ENCODE measurements around the gene KAT5. TPM values are rescaled to one million over a fixed set of nuclear protein-coding genes. Genes with fewer than 3 reads are reported as not detected.
"Not testable (repeated sequence)": the region's sequence is repeated elsewhere in the genome, so short reads cannot be mapped to it uniquely, and the experiment has no call there.

The KAT5 gene
- total and polyA plus RNA-seq, 2 donors = 28.4 to 95.6 TPM

GRCh38 chr11:65742353-65742752 lies 30.3 kb downstream of the KAT5 start:
- no peak overlapping the region for H3K27ac ChIP-seq (ENCODE audit: low read depth)
- no peak for DNase-seq (ENCODE audit: extremely low spot score)
- 88% methylated on average over 1 of the region's 1 CpG for WGBS
- no peaks in the 10 kb centered on the region for H3K4me1 ChIP-seq (ENCODE audit: insufficient read depth)
- no peak overlapping the region for H3K4me3 ChIP-seq (ENCODE audit: low read depth, low read length)
- no peaks in the 10 kb centered on the region for H3K36me3 ChIP-seq (ENCODE audit: insufficient read depth)

- DNase-seq (ENCODE audit: extremely low spot score) = no peak
- no peak overlapping the region for H3K27ac ChIP-seq (ENCODE audit: low read depth)
- no peak overlapping the region for H3K4me3 ChIP-seq (ENCODE audit: low read depth, low read length)
- H3K4me1 ChIP-seq (ENCODE audit: insufficient read depth) = no peaks in the 10 kb centered on the region
- H3K36me3 ChIP-seq (ENCODE audit: insufficient read depth) = no peaks in the 10 kb centered on the region
- WGBS = 86% methylated on average over 10 of the region's 10 CpGs
Measured at GRCh38 chr11:65743681-65744025, 31.6 kb downstream of the KAT5 start.

DNA sequence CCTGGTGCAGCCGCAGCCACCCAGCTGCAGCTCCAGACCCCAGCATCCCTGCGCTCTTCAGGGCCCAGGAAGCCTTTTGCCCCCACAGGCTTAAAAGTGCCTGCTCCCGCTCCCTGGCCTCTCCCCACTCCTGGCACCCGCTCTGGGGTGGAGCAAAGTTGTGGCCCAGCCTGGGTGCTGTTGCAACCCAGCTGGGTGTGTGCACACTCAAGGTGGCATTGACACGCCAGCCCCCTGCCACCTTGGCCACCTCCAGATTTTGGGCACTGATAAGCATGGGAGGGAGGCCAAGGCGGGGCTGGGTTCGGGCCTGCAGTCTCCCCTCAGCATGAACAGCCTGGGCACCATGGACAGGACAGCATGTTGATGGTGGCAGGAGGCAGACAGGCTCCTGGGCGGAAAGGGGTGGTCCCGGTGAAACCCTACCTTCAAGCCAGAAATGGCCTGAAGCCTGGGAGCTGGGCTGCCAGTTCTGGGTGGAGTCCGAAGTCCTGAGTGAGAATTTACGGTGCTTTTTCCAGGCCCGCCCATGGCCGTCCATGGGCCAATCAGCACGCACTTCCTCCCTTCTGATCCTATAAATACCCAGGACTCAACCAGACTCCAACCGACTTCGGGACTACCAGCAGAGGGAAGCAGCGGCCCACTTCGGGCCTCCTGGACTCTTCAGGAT lies 32.1 kb downstream of the KAT5 start:
- no peak for DNase-seq (ENCODE audit: extremely low spot score)
- H3K36me3 ChIP-seq (ENCODE audit: insufficient read depth) = no peaks in the 10 kb centered on the region
- H3K4me1 ChIP-seq (ENCODE audit: insufficient read depth) = no peaks in the 10 kb centered on the region
- 75% methylated on average over 18 of the region's 18 CpGs for WGBS
- H3K4me3 ChIP-seq (ENCODE audit: low read depth, low read length) = no peak overlapping the region
- no peak overlapping the region for H3K27ac ChIP-seq (ENCODE audit: low read depth)

DNA sequence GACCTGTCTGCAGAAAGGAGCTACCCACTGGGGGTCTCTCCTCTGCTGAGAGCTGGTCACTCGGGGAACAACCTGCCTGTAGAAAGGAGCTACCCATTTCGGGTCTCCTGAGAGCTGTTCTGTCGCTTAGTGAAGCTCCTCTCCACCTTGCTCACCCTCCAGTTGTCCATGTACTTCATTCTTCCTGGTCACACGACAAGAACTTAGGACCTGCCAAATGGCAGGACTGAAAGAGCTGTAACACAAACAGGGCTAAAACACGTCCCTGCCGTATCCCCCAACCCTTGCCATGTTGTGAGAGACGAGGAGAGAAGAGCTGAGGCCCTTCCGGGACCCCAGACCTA lies 32.6 kb downstream of the KAT5 start:
- H3K4me3 ChIP-seq (ENCODE audit: low read depth, low read length) = no peak overlapping the region
- no peak overlapping the region for H3K27ac ChIP-seq (ENCODE audit: low read depth)
- WGBS = 82% methylated on average over 8 of the region's 8 CpGs
- no peak for DNase-seq (ENCODE audit: extremely low spot score)
- no peaks in the 10 kb centered on the region for H3K4me1 ChIP-seq (ENCODE audit: insufficient read depth)
- no peaks in the 10 kb centered on the region for H3K36me3 ChIP-seq (ENCODE audit: insufficient read depth)

GRCh38 chr11:65745049-65745448 lies 33.0 kb downstream of the KAT5 start:
- DNase-seq (ENCODE audit: extremely low spot score) = no peak
- no peak overlapping the region for H3K27ac ChIP-seq (ENCODE audit: low read depth)
- 90% methylated on average over 17 of the region's 17 CpGs for WGBS
- H3K36me3 ChIP-seq (ENCODE audit: insufficient read depth) = no peaks in the 10 kb centered on the region
- H3K4me1 ChIP-seq (ENCODE audit: insufficient read depth) = no peaks in the 10 kb centered on the region
- H3K4me3 ChIP-seq (ENCODE audit: low read depth, low read length) = no peak overlapping the region

- H3K27ac ChIP-seq (ENCODE audit: low read depth); H3K36me3 ChIP-seq (ENCODE audit: insufficient read depth); DNase-seq (ENCODE audit: extremely low spot score); H3K4me3 ChIP-seq (ENCODE audit: low read depth, low read length); H3K4me1 ChIP-seq (ENCODE audit: insufficient read depth): not testable (repeated sequence)
- WGBS = 58% methylated on average over 5 of the region's 5 CpGs
Measured at GRCh38 chr11:65762169-65762568, 50.1 kb downstream of the KAT5 start.

DNA sequence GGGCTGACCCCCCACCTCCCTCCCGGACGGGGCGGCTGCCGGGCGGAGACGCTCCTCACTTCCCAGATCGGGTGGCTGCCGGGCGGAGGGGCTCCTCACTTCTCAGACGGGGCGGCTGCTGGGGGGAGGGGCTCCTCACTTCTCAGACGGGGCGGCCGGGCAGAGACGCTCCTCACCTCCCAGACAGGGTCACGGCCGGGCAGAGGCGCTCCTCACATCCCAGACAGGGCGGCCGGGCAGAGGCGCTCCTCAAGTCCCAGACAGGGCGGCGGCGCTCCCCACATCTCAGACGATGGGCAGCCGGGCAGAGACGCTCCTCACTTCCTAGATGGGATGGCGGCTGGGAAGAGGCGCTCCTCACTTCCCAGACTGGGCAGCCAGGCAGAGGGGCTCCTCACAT lies 50.8 kb downstream of the KAT5 start:
- not testable (repeated sequence) for H3K4me3 ChIP-seq (ENCODE audit: low read depth, low read length); H3K4me1 ChIP-seq (ENCODE audit: insufficient read depth); H3K36me3 ChIP-seq (ENCODE audit: insufficient read depth); DNase-seq (ENCODE audit: extremely low spot score); H3K27ac ChIP-seq (ENCODE audit: low read depth)
- WGBS = 84% methylated on average over 22 of the region's 29 CpGs

DNA sequence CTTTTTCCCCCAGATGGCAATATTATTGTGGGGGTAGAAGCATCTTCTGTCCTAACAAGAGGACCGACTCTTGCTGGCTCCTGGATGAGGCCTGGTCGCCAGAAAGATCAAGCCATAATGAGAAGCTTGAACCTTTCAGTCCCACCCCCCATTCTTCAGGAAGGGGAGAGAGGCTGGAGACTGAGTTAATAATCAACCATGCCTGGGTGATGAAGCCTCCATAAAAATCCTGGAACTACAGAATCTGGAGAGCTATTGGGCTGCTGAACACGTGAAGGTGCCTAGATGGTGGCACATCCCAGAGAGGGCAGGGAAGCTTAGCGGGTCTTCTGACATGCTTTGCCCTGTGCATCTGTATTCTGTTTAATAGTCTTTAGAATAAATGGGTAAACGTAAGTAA lies 52.4 kb downstream of the KAT5 start:
- Histone ChIP-seq H3K36me3 (ENCODE audit: insufficient read depth) (no peaks in the 10 kb centered on the region), H3K4me1 (ENCODE audit: insufficient read depth) (no peaks in the 10 kb centered on the region), H3K4me3 (ENCODE audit: low read depth, low read length) (no peak overlapping the region), H3K27ac (ENCODE audit: low read depth) (no peak overlapping the region)
- no peak for DNase-seq (ENCODE audit: extremely low spot score)
- WGBS = 71% methylated on average over 5 of the region's 5 CpGs

GRCh38 chr11:65766535-65766934 lies 54.5 kb downstream of the KAT5 start:
- no peak for DNase-seq (ENCODE audit: extremely low spot score)
- no peak overlapping the region for H3K27ac ChIP-seq (ENCODE audit: low read depth)
- no peaks in the 10 kb centered on the region for H3K36me3 ChIP-seq (ENCODE audit: insufficient read depth)
- H3K4me1 ChIP-seq (ENCODE audit: insufficient read depth) = no peaks in the 10 kb centered on the region
- no peak overlapping the region for H3K4me3 ChIP-seq (ENCODE audit: low read depth, low read length)
- 52% methylated on average over 7 of the region's 7 CpGs for WGBS

- H3K36me3 ChIP-seq (ENCODE audit: insufficient read depth) = no peaks in the 10 kb centered on the region
Measured at GRCh38 chr11:65767406-65767805, 55.4 kb downstream of the KAT5 start.

DNA sequence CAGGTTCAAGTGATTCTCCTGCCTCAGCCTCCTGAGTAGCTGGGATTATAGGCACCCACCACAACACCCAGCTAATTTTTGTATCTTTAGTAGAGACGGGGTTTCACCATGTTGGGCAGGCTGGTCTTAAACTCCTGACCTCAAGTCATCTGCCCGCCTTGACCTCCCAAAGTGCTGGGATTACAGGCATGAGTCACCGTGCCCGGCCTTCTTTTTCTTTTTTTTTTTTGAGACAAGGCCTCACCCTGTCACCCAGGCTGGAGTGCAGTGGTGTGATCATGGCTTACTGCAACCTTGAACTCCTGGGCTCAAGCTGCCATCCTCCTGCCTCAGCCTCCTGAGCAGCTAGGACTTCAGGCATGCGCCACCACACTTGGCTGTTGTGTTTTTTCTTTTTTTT lies 55.8 kb downstream of the KAT5 start:
- not testable (repeated sequence) for H3K27ac ChIP-seq (ENCODE audit: low read depth); H3K4me3 ChIP-seq (ENCODE audit: low read depth, low read length); DNase-seq (ENCODE audit: extremely low spot score); H3K4me1 ChIP-seq (ENCODE audit: insufficient read depth); H3K36me3 ChIP-seq (ENCODE audit: insufficient read depth)
- 84% methylated on average over 5 of the region's 5 CpGs for WGBS

More at GRCh38 chr11:65767406-65767805, 55.4 kb downstream of the KAT5 start:
- no peak overlapping the region for H3K4me3 ChIP-seq (ENCODE audit: low read depth, low read length)
- no peak for DNase-seq (ENCODE audit: extremely low spot score)
- H3K27ac ChIP-seq (ENCODE audit: low read depth) = no peak overlapping the region
- 69% methylated on average over 10 of the region's 10 CpGs for WGBS
- H3K4me1 ChIP-seq (ENCODE audit: insufficient read depth) = no peaks in the 10 kb centered on the region

Small RNA genes within 50 kb of the gene (small RNA-seq; reads per million reads assigned to genes)
- gene RN7SL309P = not detected

Other genes starting within 250 kb of the KAT5 start
- 27,753 TPM for gene MALAT1, start 213.2 kb upstream of the KAT5 start, total RNA-seq
- 141 TPM for gene MALAT1, start 213.2 kb upstream of the KAT5 start, polyA plus RNA-seq
- gene SCYL1, start 187.2 kb upstream of the KAT5 start, total RNA-seq = 43.4 TPM
- 82.0 TPM for gene SCYL1, start 187.2 kb upstream of the KAT5 start, polyA plus RNA-seq
- gene LTBP3, start 153.9 kb upstream of the KAT5 start, total RNA-seq = 58.5 TPM
- gene LTBP3, start 153.9 kb upstream of the KAT5 start, polyA plus RNA-seq = 145 TPM
- 14.6 TPM for gene ZNRD2, start 141.8 kb upstream of the KAT5 start, total RNA-seq
- gene ZNRD2, start 141.8 kb upstream of the KAT5 start, polyA plus RNA-seq = 94.9 TPM
- 10.9 TPM for gene FAM89B, start 139.7 kb upstream of the KAT5 start, total RNA-seq
- 82.7 TPM for gene FAM89B, start 139.7 kb upstream of the KAT5 start, polyA plus RNA-seq
- gene EHBP1L1, start 136.2 kb upstream of the KAT5 start, total RNA-seq = 45.9 TPM
- gene EHBP1L1, start 136.2 kb upstream of the KAT5 start, polyA plus RNA-seq = 178 TPM
- 0.63 TPM for gene KCNK7, start 116.5 kb upstream of the KAT5 start, total RNA-seq
- 1.2 TPM for gene KCNK7, start 116.5 kb upstream of the KAT5 start, polyA plus RNA-seq
- 20.6 TPM for gene MAP3K11, start 98.0 kb upstream of the KAT5 start, total RNA-seq
- 39.7 TPM for gene MAP3K11, start 98.0 kb upstream of the KAT5 start, polyA plus RNA-seq
- 8.3 TPM for gene PCNX3, start 96.5 kb upstream of the KAT5 start, total RNA-seq
- gene PCNX3, start 96.5 kb upstream of the KAT5 start, polyA plus RNA-seq = 25.3 TPM
- 16.0 TPM for gene SIPA1, start 74.2 kb upstream of the KAT5 start, total RNA-seq
- gene SIPA1, start 74.2 kb upstream of the KAT5 start, polyA plus RNA-seq = 54.0 TPM
- gene RELA, start 49.3 kb upstream of the KAT5 start, total RNA-seq = 18.5 TPM
- 80.8 TPM for gene RELA, start 49.3 kb upstream of the KAT5 start, polyA plus RNA-seq
- 11.9 TPM for gene RNASEH2C, start 8.5 kb downstream of the KAT5 start, total RNA-seq
- 102 TPM for gene RNASEH2C, start 8.5 kb downstream of the KAT5 start, polyA plus RNA-seq
- gene AP5B1, start 68.7 kb downstream of the KAT5 start, total RNA-seq = 3.0 TPM
- gene AP5B1, start 68.7 kb downstream of the KAT5 start, polyA plus RNA-seq = 14.7 TPM
- gene OVOL1, start 74.8 kb downstream of the KAT5 start, total RNA-seq = 4.7 TPM
- 5.1 TPM for gene OVOL1, start 74.8 kb downstream of the KAT5 start, polyA plus RNA-seq
- 0.85 TPM for gene SNX32, start 121.7 kb downstream of the KAT5 start, total RNA-seq
- gene SNX32, start 121.7 kb downstream of the KAT5 start, polyA plus RNA-seq = 2.0 TPM
- 231 TPM for gene CFL1, start 145.9 kb downstream of the KAT5 start, total RNA-seq
- 728 TPM for gene CFL1, start 145.9 kb downstream of the KAT5 start, polyA plus RNA-seq
- gene MUS81, start 148.2 kb downstream of the KAT5 start, total RNA-seq = 38.2 TPM
- 65.4 TPM for gene MUS81, start 148.2 kb downstream of the KAT5 start, polyA plus RNA-seq
- gene EFEMP2, start 160.5 kb downstream of the KAT5 start, total RNA-seq = 43.3 TPM
- gene EFEMP2, start 160.5 kb downstream of the KAT5 start, polyA plus RNA-seq = 120 TPM
- 2.7 TPM for gene CTSW, start 167.6 kb downstream of the KAT5 start, total RNA-seq
- 0.98 TPM for gene CTSW, start 167.6 kb downstream of the KAT5 start, polyA plus RNA-seq
- 60.7 TPM for gene FIBP, start 176.2 kb downstream of the KAT5 start, total RNA-seq
- 64.0 TPM for gene FIBP, start 176.2 kb downstream of the KAT5 start, polyA plus RNA-seq
- 6.9 TPM for gene CCDC85B, start 178.4 kb downstream of the KAT5 start, total RNA-seq
- gene CCDC85B, start 178.4 kb downstream of the KAT5 start, polyA plus RNA-seq = 84.1 TPM
- not detected for gene FOSL1, start 188.1 kb downstream of the KAT5 start, total RNA-seq
- gene FOSL1, start 188.1 kb downstream of the KAT5 start, polyA plus RNA-seq = 7.5 TPM
- 11.8 TPM for gene C11orf68, start 206.8 kb downstream of the KAT5 start, total RNA-seq
- gene C11orf68, start 206.8 kb downstream of the KAT5 start, polyA plus RNA-seq = 65.9 TPM
- 36.7 TPM for gene DRAP1, start 207.2 kb downstream of the KAT5 start, total RNA-seq
- 111 TPM for gene DRAP1, start 207.2 kb downstream of the KAT5 start, polyA plus RNA-seq
- not detected for gene TSGA10IP, start 233.2 kb downstream of the KAT5 start, total RNA-seq
- 0.09 TPM for gene TSGA10IP, start 233.2 kb downstream of the KAT5 start, polyA plus RNA-seq
- gene SART1, start 249.5 kb downstream of the KAT5 start, total RNA-seq = 18.9 TPM
- gene SART1, start 249.5 kb downstream of the KAT5 start, polyA plus RNA-seq = 47.2 TPM